Measurements from ENCODE around the gene TRIM54. TPM values are rescaled to one million over a fixed set of nuclear protein-coding genes. Genes with fewer than 3 reads are reported as not detected.

TRIM54 gene
- total RNA-seq, 1 experiment from 2014 or later = 3.3 TPM

GRCh38 chr2:27285481-27285880 is 3.3 kb downstream of the TRIM54 start (continued):
- TF ChIP-seq AR (CRISPR knock-in tag; IDR thresholded peaks at IDR 0.05) (no peak), ELF4 (CRISPR knock-in tag; IDR thresholded peaks at IDR 0.05; ENCODE audit: low read depth) (no peak), ZNF138 (CRISPR knock-in tag; conservative IDR thresholded peaks at IDR 0.05) (no peak), TEAD4 (CRISPR knock-in tag; IDR thresholded peaks at IDR 0.05) (no peak), ARID4B (CRISPR knock-in tag; IDR thresholded peaks at IDR 0.05; ENCODE audit: borderline replicate concordance) (no peak)

- DNase-seq (ENCODE audit: low spot score) (no peak), ATAC-seq (no peak)
- Mint-ChIP-seq H3K27ac (no peak overlapping the region), H3K27me3 (ENCODE audit: low read depth) (no peaks in the 10 kb centered on the region), H3K36me3 (no peaks in the 10 kb centered on the region), H3K4me3 (no peak overlapping the region), H3K4me1 (peaks cover 38% of the 10 kb centered on the region), H3K9me3 (no peaks in the 10 kb centered on the region)
- ChIA-PET POLR2A (no interaction called here), CTCF (interaction anchor here (1.0 to 1.5 kb wide), 3 partner anchors 9 to 38 kb away, joined by 5 to 9 read pairs (median 7); no protein-coding TSS in a partner anchor)
- no peak for TF ChIP-seq PRDM15 (CRISPR knock-in tag; IDR thresholded peaks at IDR 0.05)
- TF ChIP-seq ZNF263 (CRISPR knock-in tag; IDR thresholded peaks at IDR 0.05; ENCODE audit: low read depth) = no peak
- no peak for TF ChIP-seq ZNF232 (CRISPR knock-in tag; IDR thresholded peaks at IDR 0.05)
- no peak for TF ChIP-seq ESRRA (CRISPR knock-in tag; IDR thresholded peaks at IDR 0.05; ENCODE audit: borderline replicate concordance)
- TF ChIP-seq TEAD4 (CRISPR knock-in tag; IDR thresholded peaks at IDR 0.05) = no peak
- TF ChIP-seq ZSCAN18 (CRISPR knock-in tag; IDR thresholded peaks at IDR 0.05) = no peak
- no peak for TF ChIP-seq JUN (CRISPR knock-in tag; IDR thresholded peaks at IDR 0.05)
- TF ChIP-seq KAT7 (CRISPR knock-in tag; IDR thresholded peaks at IDR 0.05; ENCODE audit: borderline replicate concordance) = no peak
- TF ChIP-seq ELF4 (CRISPR knock-in tag; IDR thresholded peaks at IDR 0.05; ENCODE audit: low read depth) = no peak
- no peak for TF ChIP-seq NR2C2 (CRISPR knock-in tag; IDR thresholded peaks at IDR 0.05)
- no peak for TF ChIP-seq RORB (CRISPR knock-in tag; IDR thresholded peaks at IDR 0.05)
- no peak for TF ChIP-seq ZNF425 (CRISPR knock-in tag; conservative IDR thresholded peaks at IDR 0.05)
- no peak for TF ChIP-seq PRRX2 (CRISPR knock-in tag; IDR thresholded peaks at IDR 0.05)
- no peak for TF ChIP-seq MLX (CRISPR knock-in tag; IDR thresholded peaks at IDR 0.05)
- TF ChIP-seq FOXP4 (CRISPR knock-in tag; IDR thresholded peaks at IDR 0.05) = no peak
Measured at GRCh38 chr2:27288610-27289009, 6.4 kb downstream of the TRIM54 start.
